NCI-H146 treated with DMSO at 0.1 percent for 48 hours (cell line): ENCODE data around the gene MB21D2.

Source experiments
- DNase-seq: peaks from one replicate; lab custom pipeline; 2025; ENCODE audit not compliant: unreplicated experiment; lab: John Stamatoyannopoulos, UW

Gene MB21D2

GRCh38 chr3:192894676-192895075, 23.0 kb downstream of the MB21D2 start:
- no peak for DNase-seq

DNA sequence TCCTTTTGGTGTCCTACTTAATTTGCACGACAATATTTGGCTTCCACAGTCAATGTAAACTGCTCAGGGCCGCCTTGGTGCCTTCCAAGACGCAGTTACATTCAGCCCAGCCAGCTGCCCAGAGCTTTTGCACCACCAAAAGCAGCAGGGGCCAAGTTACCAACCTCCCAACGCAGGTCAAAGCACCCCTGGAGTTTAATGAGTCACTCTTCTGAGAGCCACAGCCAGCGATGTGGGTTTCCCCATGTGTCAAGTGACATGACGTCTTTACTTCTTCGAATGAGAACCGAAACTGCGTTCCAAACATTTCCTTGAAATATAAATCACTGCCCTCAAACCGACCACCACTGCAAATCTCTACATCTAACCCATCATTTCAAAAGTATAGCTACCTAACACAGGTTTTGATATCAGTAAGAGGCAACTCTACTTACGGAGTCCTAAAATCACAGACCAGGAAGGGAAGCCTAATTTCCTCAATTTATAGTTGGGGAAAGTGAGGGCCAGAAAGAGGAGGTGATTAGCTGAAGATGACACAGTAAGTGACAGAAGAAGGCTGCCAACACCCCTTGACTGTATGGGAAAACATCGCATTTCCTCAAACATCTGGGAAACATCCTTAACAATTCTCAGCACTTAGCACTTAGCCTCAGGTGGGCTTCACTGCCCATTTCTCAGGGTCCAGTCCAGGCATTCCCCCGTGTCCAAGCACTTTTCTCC, 24.5 kb downstream of the MB21D2 start:
- no peak for DNase-seq

DNA sequence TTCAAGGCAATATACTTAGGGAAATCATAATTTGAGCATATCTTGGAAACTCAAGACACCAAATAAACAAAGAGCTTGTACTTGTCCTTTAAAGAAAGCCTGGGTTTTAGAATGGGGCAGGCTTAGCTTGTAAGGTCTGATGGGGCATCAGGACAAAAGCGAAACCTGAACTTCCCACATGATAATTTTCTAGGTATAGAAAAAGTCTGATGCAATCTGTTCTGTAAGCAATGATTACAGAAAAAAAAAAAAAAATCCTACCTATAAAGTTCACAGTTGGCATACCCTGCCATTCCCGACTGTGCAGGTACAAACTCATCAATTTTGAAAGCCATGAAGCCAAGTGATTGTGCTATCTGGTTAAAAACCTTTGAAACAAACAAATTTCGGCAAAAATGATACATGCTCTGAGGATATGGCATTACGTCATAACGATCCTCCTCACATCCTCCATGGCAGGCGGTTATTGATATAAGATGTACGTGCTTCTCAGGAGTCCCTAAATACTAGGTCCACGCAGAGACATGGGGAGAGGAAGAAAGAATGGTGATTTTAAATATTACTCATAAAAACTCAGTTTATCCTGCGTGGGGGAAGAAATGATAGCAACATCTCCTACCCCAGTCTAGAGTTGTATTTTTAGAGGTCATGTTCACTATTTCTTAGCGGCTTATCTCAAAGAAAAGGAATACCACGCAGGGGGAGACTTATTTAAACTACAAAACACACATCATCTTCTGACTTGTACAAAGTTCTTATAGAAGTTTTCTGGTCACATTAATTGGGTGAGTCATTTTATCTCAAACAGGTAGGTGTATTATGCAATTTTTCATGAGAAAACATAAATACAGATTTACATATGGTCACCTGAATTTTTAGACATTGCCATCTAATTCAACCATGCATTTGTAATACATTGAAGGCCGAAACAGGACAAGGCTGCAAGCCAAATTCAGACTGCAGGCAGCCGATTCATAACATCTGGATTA, 27.0 kb downstream of the MB21D2 start:
- DNase-seq, result no peak

- no peak for DNase-seq
Observed at GRCh38 chr3:192889679-192890078, 28.0 kb downstream of the MB21D2 start.

DNA sequence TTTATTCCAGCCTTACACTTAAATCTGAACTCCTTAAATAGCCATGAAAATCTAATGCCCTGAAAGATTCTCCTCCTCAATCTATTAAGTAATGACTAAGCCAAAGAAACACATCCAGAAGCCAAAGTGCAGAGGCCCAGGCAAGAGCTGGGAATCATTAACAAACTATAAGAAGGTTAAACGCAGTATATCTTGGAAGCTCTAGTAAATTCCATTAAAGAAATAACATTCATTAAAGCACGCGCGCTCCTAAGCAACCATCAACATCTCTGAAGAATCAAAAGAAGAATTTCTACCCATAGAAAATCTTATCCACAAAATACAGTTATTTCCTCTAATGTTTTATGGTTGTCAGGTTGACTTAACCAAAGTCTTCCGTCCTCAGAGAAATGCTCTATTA, 29.5 kb downstream of the MB21D2 start:
- no peak for DNase-seq

DNA sequence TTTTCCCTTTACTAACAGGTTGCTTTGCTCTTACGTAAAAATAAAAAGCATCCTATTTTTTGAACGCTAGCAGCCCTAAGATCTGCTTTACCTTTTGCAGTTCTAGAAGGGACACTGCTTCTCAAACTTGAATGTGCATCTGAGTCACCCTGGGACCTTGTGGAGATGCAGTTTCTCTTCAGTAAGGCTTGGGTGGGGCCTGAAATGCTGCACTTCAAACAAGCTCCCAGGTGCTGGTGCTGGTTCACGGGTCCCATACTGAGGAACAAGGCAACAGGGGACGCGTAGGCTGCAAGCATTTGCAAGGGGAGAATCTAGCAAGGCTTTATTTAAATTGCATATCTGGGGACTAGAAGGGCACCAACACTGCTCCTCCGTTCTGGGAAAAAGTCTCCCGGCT, 30.0 kb downstream of the MB21D2 start:
- no peak for DNase-seq

DNA sequence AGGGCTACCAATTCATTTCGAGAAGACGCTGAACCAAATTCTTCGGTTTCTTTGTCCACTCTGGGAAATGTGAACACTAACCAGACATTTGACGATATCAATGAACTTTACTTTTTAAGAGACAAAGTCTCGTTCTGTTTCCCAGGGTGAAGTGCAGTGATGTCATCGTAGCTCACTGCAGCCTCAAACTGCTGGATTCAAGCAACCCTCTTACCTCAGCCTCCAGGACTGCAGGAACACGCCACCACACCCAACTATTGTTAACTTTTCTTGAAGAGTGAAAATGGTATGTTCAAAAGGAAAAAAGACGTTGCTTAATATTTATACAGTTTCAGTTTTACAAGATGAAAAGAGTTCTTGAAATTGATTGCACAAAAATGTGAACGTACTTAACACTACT, 30.6 kb downstream of the MB21D2 start:
- no peak for DNase-seq

DNA sequence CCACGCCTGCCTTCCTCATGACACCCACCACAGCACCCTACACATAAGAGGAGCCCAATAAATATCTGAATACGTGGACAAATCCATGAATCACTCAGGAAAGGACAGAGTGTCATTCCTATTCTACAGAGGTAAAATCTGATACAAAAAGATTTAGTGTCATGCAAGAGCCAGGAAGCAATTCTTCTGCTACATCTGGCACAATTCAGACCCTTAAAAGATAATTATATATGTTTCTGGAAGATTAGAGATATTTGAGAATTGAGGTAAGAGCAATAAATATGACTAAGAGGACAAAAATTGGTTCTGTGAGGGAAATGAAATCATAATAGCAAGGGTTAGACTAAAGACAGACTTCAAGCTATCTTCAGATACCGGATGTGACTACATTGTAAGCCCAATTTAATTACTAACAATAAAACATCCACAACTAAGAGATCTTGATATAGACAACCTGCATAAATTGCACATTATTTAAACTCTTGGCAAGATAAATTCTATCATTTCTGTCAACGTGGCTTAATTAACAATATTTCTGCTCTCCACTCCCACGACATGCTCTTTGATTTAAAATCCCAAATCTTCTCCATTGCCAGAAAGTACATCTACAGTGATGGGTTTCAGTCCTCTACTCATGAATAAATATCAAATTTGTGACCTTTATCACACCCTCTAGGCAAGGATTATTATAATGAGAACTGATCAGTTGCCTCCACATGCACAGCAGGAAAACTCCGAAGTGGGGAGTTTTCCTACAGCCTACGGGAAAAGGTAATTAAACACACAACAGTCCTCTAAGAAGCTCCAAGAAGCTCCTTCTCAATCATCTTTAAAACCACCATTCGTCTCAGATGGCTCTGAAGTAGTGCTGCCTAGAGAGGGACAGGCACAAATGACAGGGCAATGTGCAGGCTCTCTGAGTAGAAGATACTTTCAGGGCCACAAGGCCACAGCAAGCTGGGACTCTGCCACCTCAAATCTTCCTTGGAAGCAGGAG, 32.6 kb downstream of the MB21D2 start:
- DNase-seq, result no peak

- no peak for DNase-seq
Observed at GRCh38 chr3:192883512-192883911, 34.1 kb downstream of the MB21D2 start.

DNA sequence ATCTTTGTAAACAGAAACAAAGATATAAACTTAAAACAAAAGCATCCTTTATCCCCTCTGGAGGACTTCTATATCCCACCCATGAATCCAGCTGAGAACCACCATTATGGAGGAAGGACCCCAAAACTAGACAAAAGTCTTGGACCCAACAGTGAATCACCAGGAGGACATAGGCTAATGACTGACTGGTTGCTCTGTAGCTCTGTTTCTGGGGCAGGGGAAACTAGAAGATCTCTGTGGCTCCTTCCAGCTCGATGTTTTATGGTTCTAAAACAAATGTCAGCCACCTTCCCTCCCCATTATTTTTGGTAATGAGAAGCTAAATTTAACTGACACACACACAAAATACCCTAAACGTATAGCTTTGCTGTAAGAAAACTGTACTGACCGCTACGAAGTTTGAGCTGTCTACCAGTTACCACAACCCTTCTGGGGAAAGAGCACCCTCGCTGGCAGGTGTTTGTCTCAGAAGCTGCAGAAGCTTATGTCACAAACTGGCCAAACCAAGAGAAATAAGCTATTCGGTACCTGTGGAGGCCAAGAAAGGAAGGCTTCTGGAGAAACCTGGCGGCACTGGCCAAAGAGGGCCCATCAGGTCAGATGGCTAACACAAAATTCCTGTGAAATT, 36.4 kb downstream of the MB21D2 start:
- no peak for DNase-seq

GRCh38 chr3:192880313-192880712, 37.3 kb downstream of the MB21D2 start:
- DNase-seq, result no peak

DNA sequence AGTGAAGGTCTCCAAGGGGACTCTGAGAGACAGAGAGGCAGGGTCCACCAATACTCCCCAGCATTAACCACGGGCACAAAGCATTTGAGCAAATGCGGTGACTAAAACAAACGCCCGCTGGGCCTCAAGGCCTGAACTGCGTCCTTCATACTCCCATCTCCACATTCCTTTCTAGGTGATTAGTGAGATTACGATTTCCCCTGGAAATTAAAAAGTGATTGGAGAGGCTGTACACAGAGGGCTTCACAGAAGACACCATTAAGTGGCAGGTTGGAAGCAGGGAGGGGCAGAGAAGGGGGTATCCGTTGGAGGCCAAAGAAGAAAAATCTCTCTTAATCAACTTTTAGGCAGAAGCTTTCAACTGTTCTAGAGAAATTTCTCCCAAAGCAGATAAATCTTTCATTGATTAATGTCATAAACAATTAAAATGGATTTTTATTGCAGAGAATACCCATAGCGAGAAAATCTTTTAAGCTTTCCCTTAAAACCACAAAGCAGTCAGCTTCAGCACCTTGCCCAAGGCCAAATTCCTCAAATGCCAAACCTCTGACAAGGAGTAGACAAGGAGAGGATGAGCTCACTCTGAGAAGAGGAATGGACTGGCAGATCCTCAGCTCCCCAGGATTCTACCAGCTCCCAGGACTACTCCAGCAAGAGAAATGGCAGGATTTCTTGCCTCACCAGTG, 38.2 kb downstream of the MB21D2 start:
- DNase-seq, result no peak

GRCh38 chr3:192875971-192876565, 41.6 kb downstream of the MB21D2 start:
- DNase-seq, result no peak

DNA sequence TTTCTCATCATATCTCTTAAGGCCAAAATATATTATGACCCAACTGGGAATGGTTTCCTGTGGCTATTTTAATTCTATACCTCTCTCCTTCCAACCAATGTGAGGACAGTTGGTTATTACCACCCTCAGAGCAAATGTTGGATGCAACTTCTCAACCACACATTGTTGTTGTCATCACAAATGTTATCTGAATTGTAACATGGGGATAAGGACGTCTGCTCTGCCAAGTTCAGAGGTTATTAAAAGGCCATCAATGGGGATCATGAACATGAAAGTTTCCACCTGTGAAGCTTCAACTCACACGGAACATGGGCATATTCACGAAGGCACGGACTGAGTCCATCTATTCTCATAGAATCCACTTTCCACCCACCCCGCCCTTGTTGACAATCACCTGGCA, 46.8 kb downstream of the MB21D2 start:
- no peak for DNase-seq

- DNase-seq, result no peak
Observed at GRCh38 chr3:192869131-192870031, 48.3 kb downstream of the MB21D2 start.

DNA sequence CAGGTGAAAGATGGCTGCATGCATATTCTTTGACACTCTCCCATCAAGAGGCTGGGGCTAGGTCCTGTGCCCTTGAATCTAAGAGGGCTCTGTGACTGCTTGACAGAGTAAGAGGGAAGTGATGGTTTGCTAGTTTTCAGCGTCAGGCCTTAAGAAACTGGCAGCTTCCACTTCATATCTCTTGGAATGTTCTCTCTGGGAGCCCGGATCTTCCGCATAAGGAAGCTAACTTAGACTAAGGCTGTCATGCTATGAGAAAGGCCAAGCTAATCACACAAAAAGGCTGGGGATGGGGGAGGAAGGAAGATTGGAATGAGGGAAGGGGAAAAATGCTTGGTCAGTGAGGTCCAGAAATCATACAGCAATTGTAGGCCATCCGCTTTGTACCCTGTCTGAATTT, 50.0 kb downstream of the MB21D2 start:
- no peak for DNase-seq

GRCh38 chr3:192866804-192867203, 50.9 kb downstream of the MB21D2 start:
- no peak for DNase-seq

- DNase-seq, result no peak
Observed at GRCh38 chr3:192864941-192865340, 52.7 kb downstream of the MB21D2 start.

GRCh38 chr3:192863091-192863420, 54.6 kb downstream of the MB21D2 start:
- DNase-seq, result no peak
